ENCODE data around the gene PLEKHH1. TPM values are rescaled to one million over a fixed set of nuclear protein-coding genes. Genes with fewer than 3 reads are reported as not detected.

The PLEKHH1 gene
- total and polyA plus RNA-seq, 11 donors, result 2.4 to 9.2 (median 5.2) TPM

GRCh38 chr14:67508956-67509355, 24.1 kb upstream of the PLEKHH1 start:
- Histone ChIP-seq H3K4me1 (peaks cover 0 to 2% (median under 1%) of the 10 kb centered on the region in 12 donors), H3K27ac (no peak overlapping the region), H3K4me3 (no peak overlapping the region), H3K27me3 (no peaks in the 10 kb centered on the region), H3K9me3 (no peaks in the 10 kb centered on the region), H3K36me3 (no peaks in the 10 kb centered on the region)
- WGBS, 4 donors, result 52 to 73% (median 60%) methylated on average over 3 of the region's 3 CpGs
- DNase-seq (no peak), ATAC-seq (peak in 1 of 4 donors; percentile 77)
- intact Hi-C loops (cut with DNase I), result no loop called here
- TF ChIP-seq CTCF (IDR thresholded peaks at IDR 0.05), result no peak
- TF ChIP-seq POLR2A (IDR thresholded peaks at IDR 0.05), result no peak

- ATAC-seq, result no peak
- WGBS, 4 donors, result 51 to 64% (median 56%) methylated on average over 2 of the region's 2 CpGs
- no peaks in the 10 kb centered on the region for H3K9me3 ChIP-seq
- H3K27ac ChIP-seq, result no peak overlapping the region
- no peaks in the 10 kb centered on the region for H3K36me3 ChIP-seq
- TF ChIP-seq CTCF (IDR thresholded peaks at IDR 0.05) (no peak), POLR2A (IDR thresholded peaks at IDR 0.05) (no peak)
- no peaks in the 10 kb centered on the region for H3K27me3 ChIP-seq
- no peak overlapping the region for H3K4me3 ChIP-seq
- H3K4me1 ChIP-seq, result peaks cover 0 to 13% (median 5%) of the 10 kb centered on the region in 12 donors
- no peak for DNase-seq
- intact Hi-C loops (cut with DNase I), result no loop called here
Observed at GRCh38 chr14:67510121-67510520, 23.0 kb upstream of the PLEKHH1 start.

GRCh38 chr14:67510836-67511235, 22.3 kb upstream of the PLEKHH1 start:
- Histone ChIP-seq H3K27ac (no peak overlapping the region), H3K9me3 (no peaks in the 10 kb centered on the region), H3K4me1 (peaks cover 0 to 19% (median 7%) of the 10 kb centered on the region in 12 donors), H3K36me3 (no peaks in the 10 kb centered on the region), H3K4me3 (no peak overlapping the region), H3K27me3 (no peaks in the 10 kb centered on the region)
- TF ChIP-seq POLR2A (IDR thresholded peaks at IDR 0.05) (no peak), CTCF (IDR thresholded peaks at IDR 0.05) (no peak)
- intact Hi-C loops (cut with DNase I), result no loop called here
- 57 to 81% (median 71%) methylated on average over 3 of the region's 3 CpGs for WGBS, 4 donors
- DNase-seq (no peak), ATAC-seq (no peak)

- DNase-seq (no peak), ATAC-seq (no peak)
- no peak overlapping the region for H3K27ac ChIP-seq
- H3K4me3 ChIP-seq, result no peak overlapping the region
- peaks cover 0 to 31% (median 7%) of the 10 kb centered on the region in 12 donors for H3K4me1 ChIP-seq
- 71 to 79% (median 76%) methylated on average over 8 of the region's 8 CpGs for WGBS, 4 donors
- H3K9me3 ChIP-seq, result no peaks in the 10 kb centered on the region
- H3K36me3 ChIP-seq, result no peaks in the 10 kb centered on the region
- H3K27me3 ChIP-seq, result peaks cover 0 to 3% (median 0%) of the 10 kb centered on the region in 9 donors
- intact Hi-C loops (cut with DNase I), result no loop called here
- TF ChIP-seq POLR2A (IDR thresholded peaks at IDR 0.05) (no peak), CTCF (IDR thresholded peaks at IDR 0.05) (no peak)
Observed at GRCh38 chr14:67512463-67513310, 20.4 kb upstream of the PLEKHH1 start.
